SHP77 treated with DMSO at 0.1 percent for 48 hours (cell line): ENCODE results near the gene C12orf50.
"Not testable (repeated sequence)": the region's sequence is repeated elsewhere in the genome, so short reads cannot be mapped to it uniquely, and the experiment has no call there.

ENCODE experiments used
- DNase-seq: peaks from one replicate; lab custom pipeline; 2025; lab: John Stamatoyannopoulos, UW

C12orf50 gene

GRCh38 chr12:88029093-88029665 lies at the start of gene C12orf50:
C12orf50 (minus strand) TSS chr12:88029401; CDS start chr12:88026962, 2,439 bp downstream.
- no peak for DNase-seq

- no peak for DNase-seq
These were observed 38.1 kb upstream of the C12orf50 start for GRCh38 chr12:88067301-88067700.

GRCh38 chr12:88063375-88063774 lies 34.2 kb upstream of the C12orf50 start:
- DNase-seq = no peak

GRCh38 chr12:88062474-88062873 lies 33.3 kb upstream of the C12orf50 start:
- DNase-seq = no peak

GRCh38 chr12:88058719-88059077 lies 29.5 kb upstream of the C12orf50 start:
- DNase-seq = no peak

GRCh38 chr12:88057994-88058718 lies 29.0 kb upstream of the C12orf50 start:
- DNase-seq = no peak

- DNase-seq = no peak
These were observed 27.4 kb upstream of the C12orf50 start for GRCh38 chr12:88056571-88056970.

- DNase-seq = peak; percentile 30
These were observed 23.5 kb upstream of the C12orf50 start for GRCh38 chr12:88052686-88053085.

GRCh38 chr12:88044035-88044434 lies 14.8 kb upstream of the C12orf50 start:
- DNase-seq = no peak

GRCh38 chr12:88037770-88038169 lies 8.6 kb upstream of the C12orf50 start:
- DNase-seq = no peak

GRCh38 chr12:88036353-88036965 lies 7.3 kb upstream of the C12orf50 start:
- DNase-seq = no peak

GRCh38 chr12:88035907-88036289 lies 6.7 kb upstream of the C12orf50 start:
- no peak for DNase-seq

- peak; percentile 74 for DNase-seq
These were observed 6.2 kb upstream of the C12orf50 start for GRCh38 chr12:88035271-88035906.

- not testable (repeated sequence) for DNase-seq
These were observed 2.0 kb upstream of the C12orf50 start for GRCh38 chr12:88031161-88031560.

GRCh38 chr12:88026196-88026595 lies 3.0 kb downstream of the C12orf50 start:
- DNase-seq = no peak

GRCh38 chr12:88017964-88018363 lies 11.2 kb downstream of the C12orf50 start:
- no peak for DNase-seq

- DNase-seq = no peak
These were observed 13.4 kb downstream of the C12orf50 start for GRCh38 chr12:88015825-88016224.

- DNase-seq = no peak
These were observed 17.4 kb downstream of the C12orf50 start for GRCh38 chr12:88011755-88012154.

- no peak for DNase-seq
These were observed 22.9 kb downstream of the C12orf50 start for GRCh38 chr12:88006351-88006750.

- no peak for DNase-seq
These were observed 27.9 kb downstream of the C12orf50 start for GRCh38 chr12:88001327-88001726.

GRCh38 chr12:87995581-87996178 lies 33.5 kb downstream of the C12orf50 start:
- peak; percentile 58 for DNase-seq

GRCh38 chr12:87991483-87991882 lies 37.7 kb downstream of the C12orf50 start:
- no peak for DNase-seq

- no peak for DNase-seq
These were observed 40.7 kb downstream of the C12orf50 start for GRCh38 chr12:87988534-87988933.
